GM06990 (cell line): ENCODE results near the gene NAV2.

ENCODE experiments used
- DNase-seq: peaks from one replicate; pipeline ENCODE4 v3.0.0-alpha.2; 2011; ENCODE audit not compliant: insufficient read length; ENCODE audit errors: extremely low read depth
- H3K27me3 ChIP-seq: replicated peaks from 2 replicates; pipeline ENCODE4 v1.6.0; 2011; ENCODE audit warnings: low read length; ENCODE audit not compliant: control insufficient read depth, insufficient read depth
- H3K36me3 ChIP-seq: 2 replicates; pipeline ENCODE4 v1.5.1; 2011; ENCODE audit warnings: low read length; ENCODE audit not compliant: control insufficient read depth, insufficient read depth
- H3K4me3 ChIP-seq: replicated peaks from 2 replicates; pipeline ENCODE4 v1.5.1; 2011; ENCODE audit warnings: low read depth, mild to moderate bottlenecking, control low read depth, low read length
- CTCF ChIP-seq: IDR thresholded peaks from 2 replicates; pipeline ENCODE4 v1.5.1; 2011; ENCODE audit warnings: low read length, control low read depth, mild to moderate bottlenecking, inconsistent platforms; ENCODE audit not compliant: insufficient read depth, poor library complexity, severe bottlenecking

The NAV2 gene

DNA sequence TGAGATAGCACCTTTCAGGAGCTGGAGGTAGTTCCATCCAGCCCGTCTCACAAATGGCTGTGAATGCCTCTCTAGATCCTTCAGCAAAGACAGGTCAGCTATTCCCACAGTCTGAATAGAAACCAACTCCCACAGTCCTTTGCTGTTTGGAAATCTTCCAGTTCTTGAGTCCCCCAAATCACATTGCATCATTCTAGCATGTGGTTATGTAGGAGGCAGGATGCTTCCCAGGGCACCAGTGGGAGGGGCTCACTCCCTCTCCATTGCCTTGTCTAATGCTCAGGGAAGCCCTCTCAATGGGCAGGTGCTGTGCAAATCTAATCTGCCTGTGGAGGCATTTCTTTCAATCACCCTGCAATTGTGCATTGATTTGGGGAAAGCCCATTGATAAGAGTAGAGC is 14.6 kb downstream of the NAV2 start:
- no peak overlapping the region for H3K4me3 ChIP-seq
- H3K27me3 ChIP-seq, result no peaks in the 10 kb centered on the region; the same call in none of the 2 replicates
- no peaks in the 10 kb centered on the region for H3K36me3 ChIP-seq
- DNase-seq, result no peak
- TF ChIP-seq CTCF, result no peak

- DNase-seq, result no peak
- Histone ChIP-seq H3K4me3 (no peak overlapping the region), H3K27me3 (no peaks in the 10 kb centered on the region; the same call in none of the 2 replicates), H3K36me3 (no peaks in the 10 kb centered on the region)
- no peak for TF ChIP-seq CTCF
Observed at GRCh38 chr11:19728436-19728835, 15.8 kb downstream of the NAV2 start.

DNA sequence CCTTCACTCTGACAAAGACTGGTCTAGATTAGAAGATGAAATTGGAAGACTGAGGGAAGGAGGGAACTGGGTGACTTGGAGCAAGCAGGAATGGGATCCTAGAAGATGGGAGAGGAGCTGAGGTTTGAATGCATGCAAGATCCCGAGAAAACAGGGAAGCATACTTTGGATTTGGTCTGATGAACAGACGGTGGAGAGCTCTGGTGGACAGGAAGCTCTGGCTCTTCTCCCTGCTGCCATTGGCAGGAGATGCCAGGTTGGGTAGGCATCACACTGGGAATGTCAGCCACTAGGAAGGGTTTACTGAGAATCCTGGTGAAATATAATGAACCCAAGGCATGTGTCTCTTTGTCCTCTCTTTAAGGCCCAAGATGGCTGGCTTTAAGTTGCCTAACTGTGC is 16.5 kb downstream of the NAV2 start:
- H3K36me3 ChIP-seq, result no peaks in the 10 kb centered on the region
- no peak for DNase-seq
- no peak for TF ChIP-seq CTCF
- no peaks in the 10 kb centered on the region; the same call in none of the 2 replicates for H3K27me3 ChIP-seq
- H3K4me3 ChIP-seq, result no peak overlapping the region

DNA sequence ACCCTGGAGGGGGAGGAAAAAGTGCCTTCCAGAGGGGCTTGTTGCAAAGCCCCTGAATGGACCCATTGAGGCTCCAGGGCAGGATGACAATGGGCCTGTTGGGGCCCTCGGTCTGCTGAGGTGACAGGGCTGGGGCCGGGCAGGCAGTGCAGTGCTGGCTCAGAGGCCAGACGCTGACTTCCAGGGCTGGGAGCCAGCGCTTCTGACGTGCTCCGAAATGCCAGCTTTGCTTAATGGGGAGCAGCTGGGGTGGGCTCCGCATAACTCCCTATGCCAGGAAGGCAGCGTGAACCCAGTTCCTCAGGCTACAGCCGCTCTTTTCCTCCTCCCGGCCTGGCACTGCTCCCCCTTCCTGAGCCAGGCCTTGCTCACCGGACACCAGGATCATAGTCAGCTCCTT is 17.7 kb downstream of the NAV2 start:
- H3K27me3 ChIP-seq, result no peaks in the 10 kb centered on the region; the same call in none of the 2 replicates
- H3K4me3 ChIP-seq, result no peak overlapping the region
- DNase-seq, result no peak
- no peaks in the 10 kb centered on the region for H3K36me3 ChIP-seq
- no peak for TF ChIP-seq CTCF

DNA sequence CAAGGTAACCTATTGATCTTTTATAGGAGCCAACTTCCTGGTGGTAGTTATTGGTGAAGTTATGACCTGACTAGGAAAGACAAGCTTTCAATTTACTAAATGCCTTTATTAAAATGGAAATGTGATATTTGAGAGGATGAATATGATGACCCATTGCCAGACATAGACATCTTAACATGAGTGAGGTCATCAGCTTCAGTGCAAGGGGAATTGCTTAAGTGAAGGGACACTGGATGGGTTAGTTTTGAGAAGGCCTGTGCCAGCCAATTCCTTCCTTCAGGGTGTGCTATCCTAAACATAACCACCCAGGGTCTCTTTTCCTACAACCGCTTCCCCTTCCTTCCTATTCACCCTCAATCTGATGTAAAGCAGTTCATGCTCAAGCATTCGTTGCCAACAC is 21.5 kb downstream of the NAV2 start:
- Histone ChIP-seq H3K27me3 (peaks cover 2% of the 10 kb centered on the region), H3K4me3 (no peak overlapping the region), H3K36me3 (no peaks in the 10 kb centered on the region)
- no peak for TF ChIP-seq CTCF
- no peak for DNase-seq

GRCh38 chr11:19735157-19735908 is 22.7 kb downstream of the NAV2 start:
- no peak for TF ChIP-seq CTCF
- Histone ChIP-seq H3K36me3 (no peaks in the 10 kb centered on the region), H3K4me3 (no peak overlapping the region), H3K27me3 (peaks cover 2% of the 10 kb centered on the region; the same call in 1 of the 2 replicates)
- no peak for DNase-seq
